PC-9 (cell line): ENCODE results near the gene WTIP.

Experiments used
- EZH2 ChIP-seq: fragments of 200-600 bp; sonication (generic); IDR thresholded peaks from 2 replicates; pipeline ENCODE4 v1.8.0; 2017; ENCODE audit warnings: antibody characterized with exemption, low read depth
- TF ChIP-seq, protein P1 (sequence below): fragments of 200-600 bp; sonication (generic); conservative IDR thresholded peaks from 2 replicates; pipeline ENCODE4 v1.6.1; 2017; ENCODE audit warnings: mixed run types, antibody characterized with exemption, mild to moderate bottlenecking, moderate library complexity

GRCh38 chr19:34556488-34556887 is 74.9 kb downstream of the WTIP start:
- TF ChIP-seq, protein P1, sequence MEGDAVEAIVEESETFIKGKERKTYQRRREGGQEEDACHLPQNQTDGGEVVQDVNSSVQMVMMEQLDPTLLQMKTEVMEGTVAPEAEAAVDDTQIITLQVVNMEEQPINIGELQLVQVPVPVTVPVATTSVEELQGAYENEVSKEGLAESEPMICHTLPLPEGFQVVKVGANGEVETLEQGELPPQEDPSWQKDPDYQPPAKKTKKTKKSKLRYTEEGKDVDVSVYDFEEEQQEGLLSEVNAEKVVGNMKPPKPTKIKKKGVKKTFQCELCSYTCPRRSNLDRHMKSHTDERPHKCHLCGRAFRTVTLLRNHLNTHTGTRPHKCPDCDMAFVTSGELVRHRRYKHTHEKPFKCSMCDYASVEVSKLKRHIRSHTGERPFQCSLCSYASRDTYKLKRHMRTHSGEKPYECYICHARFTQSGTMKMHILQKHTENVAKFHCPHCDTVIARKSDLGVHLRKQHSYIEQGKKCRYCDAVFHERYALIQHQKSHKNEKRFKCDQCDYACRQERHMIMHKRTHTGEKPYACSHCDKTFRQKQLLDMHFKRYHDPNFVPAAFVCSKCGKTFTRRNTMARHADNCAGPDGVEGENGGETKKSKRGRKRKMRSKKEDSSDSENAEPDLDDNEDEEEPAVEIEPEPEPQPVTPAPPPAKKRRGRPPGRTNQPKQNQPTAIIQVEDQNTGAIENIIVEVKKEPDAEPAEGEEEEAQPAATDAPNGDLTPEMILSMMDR = peak; percentile 51
- TF ChIP-seq EZH2 = no peak
